ENCODE data around the gene KCTD1. TPM values are rescaled to one million over a fixed set of nuclear protein-coding genes. Genes with fewer than 3 reads are reported as not detected.

Gene KCTD1
- polyA plus RNA-seq, 1 of the 3 experiments (the other 2 are of a cell fraction), result 12.8 TPM

GRCh38 chr18:26432651-26433424 is 115.5 kb downstream of the KCTD1 start:
- no peaks in the 10 kb centered on the region for H3K9me3 ChIP-seq
- no peak for DNase-seq
- H3K4me1 ChIP-seq (ENCODE audit: control insufficient read depth in 1 of 2, insufficient read depth in 2 of 2, low read depth in 1 of 2, low read length in 1 of 2), result peaks cover 0 to 20% of the 10 kb centered on the region in 2 experiments; a peak in 1 of 4 replicates
- H3F3A ChIP-seq (replicated peaks; ENCODE audit: insufficient read depth), result no peaks in the 10 kb centered on the region
- H3K79me2 ChIP-seq (ENCODE audit: insufficient read depth), result no peaks in the 10 kb centered on the region
- H3K4me3 ChIP-seq (ENCODE audit: low read depth in 2 of 2, low read length in 1 of 2), result no peak overlapping the region
- H3K4me2 ChIP-seq, result no peak overlapping the region
- ChIA-PET CTCF (no interaction called here), POLR2A (no interaction called here)
- no peaks in the 10 kb centered on the region for H4K20me1 ChIP-seq (ENCODE audit: insufficient read depth)
- no peak for TF ChIP-seq MEF2A (IDR thresholded peaks at IDR 0.05; ENCODE audit: borderline replicate concordance, low read depth)
- no peak for TF ChIP-seq TAF1 (IDR thresholded peaks at IDR 0.05; ENCODE audit: borderline replicate concordance, low read depth, low read length)
- no peak for TF ChIP-seq IRF3 (IDR thresholded peaks at IDR 0.05; ENCODE audit: low read depth, low read length)
- TF ChIP-seq RCOR1 (IDR thresholded peaks at IDR 0.05; ENCODE audit: low read length), result no peak
- TF ChIP-seq EP300 (IDR thresholded peaks at IDR 0.05; ENCODE audit: borderline replicate concordance in 1 of 2, low read depth in 1 of 2, low read length in 1 of 2), result no peak
- TF ChIP-seq USF1 (IDR thresholded peaks at IDR 0.05; ENCODE audit: borderline replicate concordance, low read depth), result no peak
- no peak for TF ChIP-seq REST (IDR thresholded peaks at IDR 0.05; ENCODE audit: low read depth, low read length)
- TF ChIP-seq ELF1 (IDR thresholded peaks at IDR 0.05), result no peak
- no peak for TF ChIP-seq GABPA (IDR thresholded peaks at IDR 0.05; ENCODE audit: low read depth)
- TF ChIP-seq MXI1 (IDR thresholded peaks at IDR 0.05; ENCODE audit: low read depth, low read length), result no peak
- TF ChIP-seq YY1 (IDR thresholded peaks at IDR 0.05; ENCODE audit: low read depth), result no peak
- no peak for TF ChIP-seq FOXJ3 (CRISPR knock-in tag; IDR thresholded peaks at IDR 0.05)
- TF ChIP-seq RFX5 (IDR thresholded peaks at IDR 0.05; ENCODE audit: low read length), result no peak
- no peak for TF ChIP-seq MAX (IDR thresholded peaks at IDR 0.05; ENCODE audit: low read depth)
- no peak for TF ChIP-seq EZH2phosphoT487 (IDR thresholded peaks at IDR 0.05; ENCODE audit: borderline replicate concordance, low read depth)
- no peak for TF ChIP-seq FOSL2 (IDR thresholded peaks at IDR 0.05; ENCODE audit: borderline replicate concordance, low read depth)
- no peak for TF ChIP-seq PBX3 (IDR thresholded peaks at IDR 0.05)
- no peak overlapping the region for H2AFZ ChIP-seq (ENCODE audit: low read depth)
- no peaks in the 10 kb centered on the region for H3K27me3 ChIP-seq (ENCODE audit: insufficient read depth)
- H3K9ac ChIP-seq, result no peak overlapping the region
- no peaks in the 10 kb centered on the region for H3K36me3 ChIP-seq (replicated peaks in 1 of 2; ENCODE audit: control insufficient read depth in 1 of 2, insufficient read depth in 2 of 2, low read length in 1 of 2)
- WGBS (ENCODE audit: low lambda C conversion rate), result 82% methylated on average over 5 of the region's 5 CpGs
- no peak overlapping the region for H3K27ac ChIP-seq (ENCODE audit: low read depth in 2 of 2, low read length in 1 of 2)
- no peaks in the 10 kb centered on the region for H3K9me2 ChIP-seq
